ENCODE data around the gene TBCD.

The TBCD gene

DNA sequence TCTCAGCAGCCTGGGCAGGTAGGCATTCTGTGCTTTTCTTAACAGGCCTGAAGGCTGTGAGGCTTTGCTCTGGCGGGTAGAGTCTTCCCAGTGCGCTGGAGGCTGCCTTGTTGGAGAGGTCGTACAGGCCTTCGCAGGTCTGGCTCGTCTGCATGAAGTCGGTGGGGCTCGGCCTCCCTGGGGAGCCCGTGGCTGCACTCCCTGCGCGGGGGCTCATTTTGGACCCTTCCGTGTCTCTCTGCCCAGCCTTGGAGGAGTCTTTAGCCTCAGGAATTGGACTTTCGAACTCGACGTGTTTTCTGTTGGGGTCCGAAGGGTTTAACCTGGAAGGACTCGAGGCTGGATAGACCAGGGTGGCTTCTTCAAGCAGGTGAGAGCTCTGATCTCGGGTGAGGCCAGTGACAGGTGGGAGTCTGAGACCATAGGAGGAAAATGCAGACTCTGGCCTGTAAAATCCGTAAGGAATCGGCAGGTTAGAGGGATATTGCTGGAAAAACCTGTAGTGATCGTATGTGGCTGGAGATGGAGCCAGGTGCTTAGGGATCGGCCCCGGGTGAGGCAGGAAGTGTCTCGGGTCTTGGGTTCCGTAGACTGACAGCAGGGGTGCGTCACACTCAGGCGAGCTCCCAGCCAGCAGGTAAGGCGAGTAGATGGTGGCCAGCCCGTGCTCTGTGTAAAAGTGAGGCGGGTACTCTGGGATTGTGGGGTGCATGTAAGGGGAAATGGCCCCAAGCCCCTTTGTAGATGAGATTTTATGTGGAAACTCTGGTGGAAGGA lies 79.4 kb downstream of the TBCD start:
- H3K4me3 ChIP-seq (ENCODE audit: low read depth, low read length) = no peak overlapping the region

DNA sequence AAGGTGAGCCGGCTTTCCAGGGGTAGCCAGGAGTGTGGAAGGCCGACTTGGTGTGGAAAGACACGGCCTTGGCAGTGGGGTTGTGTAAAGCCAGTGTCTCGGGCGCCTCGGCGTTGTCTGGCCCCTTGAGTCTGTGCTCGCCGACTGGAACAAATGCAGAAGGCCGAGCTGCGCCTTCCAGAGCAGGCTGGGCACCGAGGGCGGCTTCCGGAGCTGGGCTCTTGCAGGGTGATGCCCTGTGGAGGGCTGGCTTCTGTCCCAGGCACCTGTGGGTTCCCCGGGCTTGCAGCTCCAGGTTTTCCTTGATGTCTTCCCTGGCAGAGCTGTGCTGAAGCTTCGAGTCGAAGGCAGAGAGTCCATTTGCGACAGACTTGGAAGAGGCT lies 79.9 kb downstream of the TBCD start:
- H3K4me3 ChIP-seq (ENCODE audit: low read depth, low read length) = no peak overlapping the region

DNA sequence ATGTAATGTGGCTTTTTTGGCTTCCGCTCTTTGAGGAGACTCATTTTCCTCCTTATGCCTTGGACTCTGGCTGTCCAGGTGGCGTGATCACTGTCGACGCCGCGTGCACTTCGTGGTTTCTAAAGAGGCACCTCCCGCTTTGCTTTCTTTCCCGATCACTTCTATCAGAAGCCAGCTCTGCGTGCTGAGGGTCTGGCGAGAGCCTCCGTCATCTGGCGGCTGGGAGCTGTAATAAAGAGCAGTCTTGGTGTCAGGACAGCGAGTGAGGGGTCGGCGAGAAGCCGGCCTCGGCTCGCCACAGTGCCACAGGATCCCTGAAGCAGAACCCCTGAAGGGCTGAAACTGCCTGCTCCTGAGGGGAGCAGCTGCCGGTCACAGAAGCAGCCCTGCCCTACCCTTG lies 80.5 kb downstream of the TBCD start:
- no peak overlapping the region for H3K4me3 ChIP-seq (ENCODE audit: low read depth, low read length)

DNA sequence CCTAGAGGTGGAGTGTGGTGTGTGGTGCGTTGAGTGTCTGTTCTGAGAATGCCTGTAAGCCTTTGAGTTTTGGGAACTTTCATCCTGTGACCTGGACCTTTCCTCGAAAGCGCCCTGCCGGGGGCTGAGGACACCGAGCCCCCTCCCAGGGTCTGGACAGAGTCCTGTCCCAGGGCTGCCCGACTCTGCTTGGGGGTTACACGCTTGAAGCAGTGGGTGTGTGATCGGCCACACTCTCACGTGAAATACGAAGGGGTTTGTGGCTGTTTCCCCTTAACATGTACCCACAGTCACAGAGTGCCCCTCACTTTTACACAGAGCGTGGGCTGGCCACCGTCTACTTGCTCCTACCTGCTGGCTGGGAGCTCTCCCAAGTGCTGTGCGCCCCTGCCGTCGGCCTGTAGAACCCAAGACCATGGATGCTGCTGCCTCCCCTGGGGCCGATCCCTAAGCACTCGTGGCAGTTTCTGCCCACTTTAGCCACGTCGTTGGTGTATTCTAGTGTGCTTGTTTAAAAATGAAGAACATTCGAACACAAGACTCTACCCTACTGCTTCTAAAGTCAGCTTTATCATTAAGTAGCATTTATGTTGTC lies 81.1 kb downstream of the TBCD start:
- H3K4me3 ChIP-seq (ENCODE audit: low read depth, low read length) = no peak overlapping the region

DNA sequence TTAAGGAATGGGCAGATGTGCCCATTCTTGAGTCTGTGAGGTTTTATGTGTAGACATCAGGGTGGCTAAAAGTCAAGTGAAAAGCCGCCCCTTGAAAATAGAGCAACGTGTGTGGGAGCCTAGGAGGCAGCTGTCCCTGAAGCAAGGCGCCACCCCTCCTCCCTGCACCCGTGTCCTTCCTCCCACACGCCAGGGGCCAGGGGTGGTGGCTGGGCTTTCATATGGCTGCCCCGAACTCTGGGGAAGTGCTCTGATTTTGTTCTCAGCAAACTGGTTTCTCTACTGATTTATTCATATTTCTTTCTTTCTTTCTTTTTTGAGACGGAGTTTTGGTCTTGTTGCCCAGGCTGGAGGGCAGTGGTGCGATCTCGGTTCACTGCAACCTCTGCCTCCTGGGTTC lies 83.3 kb downstream of the TBCD start:
- H3K4me3 ChIP-seq (ENCODE audit: low read depth, low read length) = no peak overlapping the region

DNA sequence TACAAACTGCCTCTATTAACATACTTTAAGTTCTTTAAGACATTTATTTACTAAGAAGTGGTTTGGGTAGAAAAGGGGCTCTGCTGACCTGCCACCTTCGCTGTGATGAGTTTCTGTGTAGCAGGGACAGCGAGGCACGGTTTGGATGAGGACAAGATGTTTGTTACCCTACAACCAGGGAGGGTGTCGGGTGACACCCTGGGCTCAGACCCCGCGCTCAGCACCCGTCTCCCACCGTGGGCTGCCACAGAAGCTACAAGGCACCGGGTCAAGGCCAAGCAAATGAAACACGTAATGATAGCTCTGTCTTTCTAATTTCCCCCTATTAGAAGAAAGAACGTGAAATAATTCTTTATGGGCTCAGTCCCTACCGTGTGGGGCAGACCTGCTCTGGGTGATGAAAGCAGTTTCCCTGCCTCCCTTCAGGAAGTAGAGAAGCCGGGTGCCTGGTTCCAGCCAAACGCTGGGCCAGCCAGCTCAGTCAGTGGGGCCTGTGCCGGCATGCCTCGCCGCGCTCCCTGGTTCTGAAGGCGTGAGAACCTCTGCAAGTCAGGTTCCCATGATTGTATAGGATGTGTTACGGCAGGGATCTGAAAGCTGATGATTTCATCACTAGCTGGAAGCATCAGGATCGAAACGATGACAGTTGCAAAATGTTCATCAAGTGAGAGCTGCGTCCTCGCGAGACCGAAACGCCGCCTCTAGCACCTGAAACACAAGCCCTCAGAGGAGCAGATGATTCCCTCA lies 84.1 kb downstream of the TBCD start:
- H3K4me3 ChIP-seq (ENCODE audit: low read depth, low read length) = no peak overlapping the region

DNA sequence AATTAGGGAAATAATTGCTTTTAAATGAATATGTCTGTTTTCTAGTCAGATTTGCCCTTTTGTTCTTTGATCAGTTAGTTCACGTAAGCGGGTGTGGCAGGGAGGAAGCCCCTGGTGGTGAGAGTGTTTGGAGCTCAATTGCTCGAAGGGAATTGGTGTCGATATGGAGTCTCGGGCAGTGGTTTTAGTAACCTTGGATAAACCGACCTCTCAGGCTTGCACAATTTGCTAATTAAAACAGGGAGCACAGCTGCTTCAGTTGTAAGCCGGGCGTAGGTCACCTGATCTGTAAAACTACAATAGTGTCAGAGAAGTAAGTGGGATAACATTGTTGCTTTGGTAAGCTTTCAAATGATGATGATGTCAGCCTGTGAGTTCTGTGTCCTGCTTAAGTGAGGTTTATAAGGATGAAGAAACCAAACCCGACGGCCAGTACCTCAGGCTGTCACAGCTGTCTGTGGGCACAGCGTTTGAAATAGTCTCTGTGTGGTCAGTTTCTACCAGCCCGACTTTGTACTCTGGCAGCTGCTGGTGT lies 85.0 kb downstream of the TBCD start:
- no peak overlapping the region for H3K4me3 ChIP-seq (ENCODE audit: low read depth, low read length)

DNA sequence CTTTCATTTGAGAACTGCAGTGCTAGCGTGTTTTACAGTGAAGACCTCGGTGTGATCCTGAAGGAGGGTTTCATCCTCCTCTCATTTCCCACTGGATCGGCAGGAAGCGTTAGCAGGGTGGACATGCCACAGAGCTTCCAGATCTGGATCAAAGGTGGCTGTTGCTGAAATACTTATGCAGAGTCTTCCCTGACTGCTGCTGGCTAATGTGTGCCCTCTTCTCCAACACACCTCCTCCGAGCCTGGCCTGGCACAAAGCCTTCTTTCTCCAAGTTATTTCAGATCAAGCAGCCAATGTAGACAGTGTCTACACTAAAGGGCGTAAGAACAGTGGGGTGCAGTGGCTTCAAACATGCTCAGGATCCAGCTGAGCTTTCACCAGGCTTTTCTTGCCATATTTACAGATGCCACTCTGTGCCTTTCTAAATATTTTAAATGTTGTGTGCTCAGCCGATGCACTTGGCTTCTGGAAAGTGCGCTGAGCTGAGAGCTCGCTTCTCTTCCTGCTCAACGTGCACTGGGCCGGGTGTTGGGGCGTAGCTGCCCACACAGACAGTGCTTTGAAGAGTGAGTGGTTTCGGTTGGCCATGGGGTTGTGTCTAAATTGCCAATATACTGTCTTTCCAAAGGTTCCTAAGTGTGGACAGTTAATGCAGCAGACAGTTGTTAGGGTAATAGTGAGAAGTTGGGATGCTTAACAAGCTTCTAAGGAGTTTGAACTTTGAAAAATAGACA lies 85.9 kb downstream of the TBCD start:
- no peak overlapping the region for H3K4me3 ChIP-seq (ENCODE audit: low read depth, low read length)

DNA sequence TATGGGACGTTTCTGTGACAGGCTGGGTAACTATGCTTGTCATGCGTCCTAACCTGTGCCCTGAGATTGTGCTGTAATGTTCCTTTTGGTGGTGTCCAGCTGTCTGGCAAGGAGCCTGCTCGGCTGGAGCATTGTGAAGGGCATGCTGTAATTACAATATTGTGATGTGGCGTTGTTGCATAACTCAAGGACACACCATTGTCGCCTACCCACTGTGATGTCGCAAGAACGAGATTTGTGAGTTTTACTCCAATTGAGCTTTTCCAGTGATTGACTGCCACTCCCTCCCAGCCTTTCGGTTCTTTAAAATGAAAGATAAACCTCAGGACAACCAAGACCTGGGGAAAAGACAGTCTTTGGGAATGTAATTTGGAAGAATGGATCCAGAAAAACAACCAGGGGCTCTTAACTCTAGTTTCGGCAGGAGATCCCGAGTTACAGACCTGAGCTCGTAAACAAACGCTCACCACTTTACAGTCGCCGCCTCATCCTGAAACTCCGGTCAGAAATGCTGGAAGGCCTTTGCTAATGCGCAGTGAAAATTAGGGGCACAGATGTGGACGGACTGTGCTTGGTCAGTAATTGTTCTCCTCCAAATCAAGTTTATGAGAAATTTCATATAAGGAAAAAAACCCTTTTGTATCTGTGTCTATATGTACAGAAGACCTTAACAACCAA lies 86.7 kb downstream of the TBCD start:
- H3K4me3 ChIP-seq (ENCODE audit: low read depth, low read length) = no peak overlapping the region

DNA sequence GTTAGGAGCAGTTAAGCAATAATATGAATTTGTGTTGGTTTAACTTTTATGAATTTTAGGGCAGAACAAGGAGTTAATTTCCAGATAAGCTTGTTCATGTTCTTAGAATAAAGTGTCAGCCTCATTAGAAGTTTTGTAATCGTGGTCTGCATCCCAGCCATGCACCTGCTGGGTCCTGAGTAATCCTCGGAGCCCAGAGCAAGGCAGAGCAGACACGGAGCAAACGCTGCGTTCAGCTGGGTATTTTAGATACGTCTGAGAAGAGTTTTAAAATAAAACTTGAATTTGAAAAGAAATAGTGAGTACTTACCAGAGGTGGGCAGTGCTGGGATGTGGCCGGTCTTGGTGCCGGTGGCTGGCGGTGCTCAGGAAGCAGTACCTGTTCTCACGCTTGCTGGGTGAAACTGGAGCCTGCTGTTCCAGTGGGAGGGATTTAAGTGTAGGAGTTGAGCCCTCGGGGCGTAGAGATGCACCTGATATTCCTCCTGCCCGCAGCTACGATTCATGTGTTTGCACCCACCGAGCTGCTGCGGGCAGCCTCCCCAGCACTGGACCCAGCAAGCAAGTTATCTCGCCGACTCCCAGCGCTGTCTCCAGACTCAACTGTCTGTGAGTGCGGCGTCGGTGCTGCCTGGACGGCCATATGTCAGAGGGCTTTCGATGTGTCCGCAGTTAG lies 87.9 kb downstream of the TBCD start, which contains the start of gene ZNF750:
Gene ZNF750, minus strand, starts transcription at position 406 of the 676 bp plus-strand sequence. CDS start 7,568 bp downstream, outside the sequence.
- no peak within 1 kb of the TSS for H3K4me3 ChIP-seq (ENCODE audit: low read depth, low read length)

DNA sequence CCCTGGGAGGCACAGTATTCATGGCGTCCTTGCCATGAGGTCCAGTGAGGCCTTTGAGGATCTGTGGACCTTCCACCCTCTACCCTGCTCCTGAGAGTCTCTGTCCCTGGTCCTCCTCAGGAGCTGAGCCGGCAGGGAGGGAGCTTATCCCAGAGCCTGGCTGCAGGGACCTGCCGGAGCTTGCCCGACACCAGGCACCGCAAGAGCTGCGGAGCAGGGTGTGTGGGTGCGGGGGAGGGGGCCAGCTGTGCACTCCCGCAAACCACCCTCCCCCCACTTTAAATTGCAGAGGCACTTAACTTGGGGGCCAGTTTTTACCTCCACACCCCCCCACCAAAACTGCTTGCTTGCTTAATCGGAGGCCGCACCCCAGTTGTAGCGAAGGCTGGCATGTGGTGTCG lies 88.6 kb downstream of the TBCD start:
- no peak overlapping the region for H3K4me3 ChIP-seq (ENCODE audit: low read depth, low read length)

DNA sequence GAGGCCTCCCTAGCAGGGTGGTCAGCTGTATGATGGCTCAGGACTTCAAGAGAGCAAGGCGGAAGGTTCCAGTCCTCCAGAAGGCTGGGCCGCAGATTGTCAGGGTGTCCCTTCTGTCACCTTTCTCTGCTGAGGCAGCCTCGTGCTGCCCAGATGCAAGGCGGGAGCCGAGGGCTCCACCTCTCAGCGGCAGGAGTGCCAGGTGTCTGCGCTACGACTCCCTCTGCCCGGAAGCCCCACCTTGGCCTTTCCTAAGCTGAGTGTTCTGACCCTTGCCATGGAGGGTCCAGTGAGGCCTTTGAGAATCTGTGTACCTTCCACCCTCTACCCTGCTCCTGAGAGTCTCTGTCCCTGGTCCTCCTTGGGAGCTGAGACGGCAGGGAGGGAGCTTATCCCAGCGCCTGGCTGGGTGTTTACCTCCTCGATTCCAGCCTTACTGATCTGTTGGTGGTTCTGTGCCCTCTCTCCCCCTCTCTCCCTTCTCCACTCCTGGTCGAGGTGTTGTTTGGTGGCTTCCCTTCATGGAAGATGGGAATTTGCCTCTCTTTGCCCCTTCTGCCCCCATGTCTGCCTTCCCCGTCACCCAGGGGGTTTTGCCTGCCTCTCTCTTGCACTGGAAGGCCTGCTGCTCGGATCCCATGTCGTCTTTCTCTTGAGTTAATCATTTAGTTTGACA lies 90.2 kb downstream of the TBCD start:
- no peak overlapping the region for H3K4me3 ChIP-seq (ENCODE audit: low read depth, low read length)

DNA sequence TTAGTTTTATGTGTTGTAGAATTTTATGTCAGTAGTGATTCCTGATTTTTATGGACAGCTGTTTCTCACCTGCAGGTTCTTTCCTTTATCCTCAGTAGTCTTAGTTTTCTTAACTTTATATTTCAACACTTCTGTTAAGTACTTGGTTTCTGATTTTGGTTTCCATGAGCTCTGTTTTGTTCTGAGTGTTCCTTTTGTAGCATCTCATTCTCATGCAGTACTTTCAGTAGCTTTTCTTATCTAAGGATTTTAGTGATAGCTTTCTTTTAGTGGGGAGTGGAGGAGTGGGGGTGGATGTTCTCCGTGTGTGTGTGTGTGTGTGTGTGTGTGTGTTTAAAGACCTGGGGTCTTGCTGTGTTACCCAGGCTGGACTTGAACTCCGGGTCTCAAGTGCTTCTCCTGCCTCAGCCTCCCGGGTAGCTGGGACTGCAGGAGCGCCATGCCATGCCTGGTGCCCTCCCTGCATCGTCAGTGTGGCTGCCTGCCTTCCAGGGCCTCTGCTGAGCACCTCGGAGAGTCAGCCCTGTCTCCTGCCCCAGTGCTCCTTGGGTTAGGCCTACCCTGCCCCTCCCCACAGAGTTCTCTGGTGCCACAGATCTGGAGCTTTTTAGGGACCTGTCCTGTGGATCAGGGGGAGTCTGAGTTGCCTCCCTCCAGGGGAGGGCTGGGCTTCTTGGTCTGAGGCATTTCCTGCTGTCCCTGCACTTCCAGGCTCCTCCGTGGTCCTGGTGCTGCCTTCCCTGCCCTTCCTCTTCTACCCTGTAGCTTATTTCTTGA lies 92.2 kb downstream of the TBCD start:
- H3K4me3 ChIP-seq (ENCODE audit: low read depth, low read length) = no peak overlapping the region

DNA sequence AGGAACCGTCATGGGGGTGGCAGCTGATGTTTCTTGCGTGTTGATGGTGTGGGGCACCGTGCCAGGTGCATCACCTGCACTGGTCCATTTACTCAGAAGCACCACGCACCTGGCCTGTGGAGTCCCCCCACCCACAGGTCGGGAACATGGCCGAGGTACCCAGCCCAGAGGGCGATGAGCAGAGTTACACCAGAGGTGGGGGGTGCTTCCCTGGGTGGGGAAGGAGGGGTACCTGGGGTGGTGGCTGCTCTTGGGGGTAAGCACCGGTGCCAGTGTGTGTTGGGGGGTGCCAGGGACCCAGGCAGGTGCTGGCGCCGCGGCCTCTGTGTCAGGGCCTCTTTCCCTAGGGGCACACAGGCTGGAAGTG lies 92.9 kb downstream of the TBCD start:
- no peak overlapping the region for H3K4me3 ChIP-seq (ENCODE audit: low read depth, low read length)

DNA sequence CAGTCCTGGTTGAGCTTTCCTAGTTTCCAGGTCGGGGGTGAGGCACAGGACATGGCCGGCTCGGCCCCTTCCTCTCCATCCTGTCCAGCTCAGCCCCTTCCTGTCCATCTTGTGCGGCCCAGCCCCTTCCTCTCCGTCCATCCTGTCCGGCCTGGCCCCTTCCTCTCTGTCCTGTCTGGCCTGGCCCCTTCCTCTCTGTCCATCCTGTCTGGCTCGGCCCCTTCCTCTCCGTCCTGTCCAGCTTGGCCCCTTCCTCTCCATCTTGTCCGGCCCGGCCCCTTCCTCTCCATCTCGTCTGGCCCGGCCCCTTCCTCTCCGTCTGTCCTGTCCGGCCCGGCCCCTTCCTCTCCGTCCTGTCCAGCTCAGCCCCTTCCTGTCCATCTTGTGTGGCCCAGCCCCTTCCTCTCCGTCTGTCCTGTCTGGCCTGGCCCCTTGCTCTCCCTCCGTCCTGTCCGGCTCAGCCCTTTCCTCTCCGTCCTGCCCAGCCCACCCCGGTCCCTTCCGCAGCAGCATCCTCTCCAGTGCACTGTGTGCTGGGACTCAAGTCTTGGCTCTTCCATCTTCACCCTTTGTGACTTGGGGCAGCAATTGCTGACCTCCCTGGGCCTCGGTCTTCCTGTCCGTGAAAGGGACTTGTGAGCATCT lies 93.4 kb downstream of the TBCD start:
- H3K4me3 ChIP-seq (ENCODE audit: low read depth, low read length) = no peak overlapping the region

DNA sequence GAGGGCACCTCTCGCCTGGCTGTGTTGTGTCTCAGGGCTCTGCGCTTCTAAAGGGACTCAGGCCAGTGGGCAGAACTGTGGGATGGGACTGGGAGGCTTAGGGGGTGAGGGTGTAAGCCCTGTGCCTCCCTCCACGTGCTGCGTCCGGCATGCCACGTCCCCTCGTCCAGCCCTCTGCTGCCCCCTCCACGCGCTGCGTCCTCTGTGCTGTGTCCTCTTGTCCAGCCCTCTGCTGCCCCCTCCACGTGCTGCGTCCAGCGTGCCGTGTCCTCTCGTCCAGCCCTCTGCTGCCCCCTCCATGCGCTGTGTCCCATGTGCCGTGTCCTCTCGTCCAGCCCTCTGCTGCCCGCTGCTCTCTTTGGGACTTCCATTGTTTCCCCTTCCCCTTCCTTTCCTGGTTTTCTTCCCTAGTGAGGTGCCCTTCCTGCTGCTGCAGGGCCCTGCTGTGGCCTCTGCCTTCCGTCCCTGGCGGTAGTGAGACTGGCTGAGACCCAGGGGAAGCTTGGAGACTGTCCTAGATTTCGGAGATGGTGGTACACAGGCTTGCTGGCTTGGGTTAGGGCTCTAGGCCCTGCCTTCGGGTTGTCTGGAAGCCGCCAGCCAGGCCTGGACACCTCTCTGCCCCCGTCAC lies 94.3 kb downstream of the TBCD start:
- no peak overlapping the region for H3K4me3 ChIP-seq (ENCODE audit: low read depth, low read length)

DNA sequence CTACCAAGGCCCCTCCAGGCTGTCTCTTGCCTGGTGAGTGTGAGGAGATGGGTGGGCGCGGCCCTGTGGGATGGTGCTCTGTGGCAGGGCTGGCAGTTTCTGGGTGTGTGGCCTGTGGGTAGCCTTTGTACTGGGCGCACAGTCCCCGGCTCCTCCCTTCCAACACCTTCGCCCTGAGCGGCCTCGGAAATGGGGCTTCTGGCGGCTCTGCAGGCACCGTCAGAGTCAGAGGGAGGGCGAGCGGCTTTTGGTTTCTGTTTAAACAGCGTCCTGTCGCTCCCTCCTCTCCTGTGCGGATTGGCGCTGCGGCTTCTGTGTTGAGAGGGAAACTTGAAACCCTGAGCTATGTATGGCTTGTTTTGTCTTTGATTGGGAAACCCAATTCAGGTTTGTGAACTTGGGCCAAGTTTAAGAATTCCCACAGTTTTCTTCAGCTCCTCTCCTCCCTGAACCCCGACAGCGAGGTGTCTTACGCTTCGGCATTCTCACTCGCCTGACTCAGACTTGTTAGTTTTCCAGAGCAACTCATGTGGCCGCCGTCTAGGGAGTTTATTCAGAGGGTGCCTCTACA lies 96.2 kb downstream of the TBCD start:
- H3K4me3 ChIP-seq (ENCODE audit: low read depth, low read length) = no peak overlapping the region
